NCI-H1694 treated with DMSO at 0.1 percent for 48 hours (cell line): ENCODE data around the gene SHD.
"Not testable (repeated sequence)": the region's sequence is repeated elsewhere in the genome, so short reads cannot be mapped to it uniquely, and the experiment has no call there.

Experiments used
- DNase-seq: peaks from one replicate; lab custom pipeline; 2025; lab: John Stamatoyannopoulos, UW

Gene SHD

DNA sequence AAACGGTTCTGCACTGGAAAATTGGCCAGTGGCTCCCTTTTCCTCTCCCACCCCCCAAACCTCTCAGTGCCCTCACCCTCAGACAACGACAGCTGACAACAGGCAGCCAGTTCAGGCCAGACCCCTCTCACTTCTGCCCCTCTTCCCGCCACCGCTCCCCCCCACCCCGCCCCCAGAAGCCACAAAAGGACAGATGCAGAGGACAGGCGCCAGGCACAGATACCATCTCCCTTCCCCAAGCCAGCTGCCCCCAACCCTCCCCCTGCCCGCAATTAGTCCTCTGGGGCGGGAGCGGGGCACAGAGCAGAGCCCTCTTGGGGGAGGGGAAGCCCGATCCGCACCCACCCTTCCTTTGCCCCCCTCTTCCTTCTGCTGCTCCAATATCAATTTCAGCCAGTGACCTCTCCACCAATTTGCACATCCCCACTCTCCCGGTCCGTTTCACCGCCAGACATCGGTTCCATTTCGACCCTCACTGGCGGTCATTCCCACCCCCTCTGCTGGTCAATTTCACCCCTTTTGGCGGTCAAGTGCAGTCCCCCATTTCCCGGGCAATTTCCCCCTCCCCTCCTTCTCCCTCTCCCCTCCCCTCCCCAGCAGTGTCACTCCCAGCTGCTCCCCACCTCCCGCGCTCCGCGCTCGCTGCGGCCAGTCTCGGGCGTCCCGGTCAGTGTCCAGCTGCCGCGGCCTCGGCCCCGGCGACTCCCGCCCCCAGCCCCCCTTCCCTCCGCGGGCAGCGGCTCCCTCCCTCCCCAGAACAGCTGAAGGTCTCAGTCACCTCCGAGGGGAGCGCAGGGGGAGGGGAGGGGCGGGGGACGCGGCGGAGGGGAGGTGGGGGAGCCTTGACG is at the start of gene SHD:
TSS of gene SHD (plus strand) at position 848 of the 848 bp plus-strand sequence. CDS start 798 bp downstream, outside the sequence.
- peak; percentile 44 for DNase-seq

DNA sequence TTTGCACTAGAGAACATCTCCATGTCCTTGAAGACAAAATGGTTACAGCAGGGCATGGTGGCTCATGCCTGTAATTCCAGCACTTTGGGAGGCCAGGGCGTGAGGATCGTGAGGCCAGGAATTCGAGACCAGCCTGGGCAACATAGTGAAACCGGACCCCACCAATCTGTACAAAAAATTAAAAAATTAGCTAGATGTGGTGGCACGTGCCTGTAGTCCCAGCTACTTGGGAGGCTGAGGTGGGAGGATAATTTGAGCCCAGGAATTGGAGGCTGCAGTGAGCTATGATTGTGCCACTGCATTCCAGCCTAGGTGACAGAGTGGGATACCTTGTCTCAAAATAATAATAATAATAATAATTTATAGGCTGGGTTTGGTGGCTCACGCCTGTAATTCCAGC is 48.8 kb upstream of the SHD start:
- not testable (repeated sequence) for DNase-seq

- not testable (repeated sequence) for DNase-seq
These were observed 47.5 kb upstream of the SHD start for GRCh38 chr19:4231521-4231920.

DNA sequence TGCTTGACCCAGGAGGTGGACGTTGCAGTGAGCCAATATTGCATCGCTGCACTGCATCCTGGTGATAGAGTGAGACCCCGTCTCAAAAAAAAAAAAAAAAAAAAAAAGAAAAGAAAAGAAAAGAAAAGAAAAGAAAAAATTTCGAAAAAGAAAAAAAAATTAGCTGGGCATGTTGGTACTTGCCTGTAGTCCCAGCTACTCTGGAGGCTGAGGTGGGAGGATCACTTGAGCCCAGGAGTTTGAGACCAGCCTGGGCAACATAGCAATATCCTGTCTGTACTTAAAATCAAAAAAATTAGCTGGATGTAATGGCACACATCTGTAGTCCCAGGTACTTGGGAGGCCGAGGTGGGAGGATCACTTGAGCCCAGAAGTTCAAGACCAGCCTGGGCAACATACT is 46.9 kb upstream of the SHD start:
- not testable (repeated sequence) for DNase-seq

DNA sequence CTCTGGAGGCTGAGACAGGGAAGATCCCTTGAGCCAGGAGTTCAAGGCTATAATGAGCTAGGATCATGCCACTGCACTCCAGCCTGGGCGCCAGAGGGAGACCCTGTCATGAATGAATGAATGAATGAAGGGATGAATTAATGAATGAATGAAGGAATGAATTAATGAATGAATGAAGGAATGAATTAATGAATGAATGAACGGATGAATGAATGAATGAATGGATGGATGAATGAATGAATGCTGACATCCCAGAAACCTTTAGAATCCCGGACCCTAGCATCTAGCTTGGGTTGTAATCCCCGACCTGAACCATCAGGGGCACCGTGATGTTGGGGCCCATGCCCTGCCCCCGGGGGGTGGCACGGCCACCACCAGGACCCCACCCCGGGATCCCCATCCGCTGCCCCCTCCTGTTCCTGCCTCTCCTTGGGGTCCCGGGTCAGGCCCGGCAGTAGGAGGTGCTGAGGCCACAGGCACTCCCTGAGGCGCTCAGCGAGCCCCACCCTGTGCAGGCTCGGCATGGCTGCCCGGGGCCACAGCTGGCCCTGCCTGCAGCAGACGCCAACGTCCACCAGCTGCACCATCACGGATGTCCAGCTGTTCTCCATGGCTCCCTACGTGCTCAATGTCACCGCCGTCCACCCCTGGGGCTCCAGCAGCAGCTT is 46.3 kb upstream of the SHD start:
- no peak for DNase-seq

- DNase-seq = no peak
These were observed 45.7 kb upstream of the SHD start for GRCh38 chr19:4233282-4233853.

- no peak for DNase-seq
These were observed 44.8 kb upstream of the SHD start for GRCh38 chr19:4234142-4234861.

- no peak for DNase-seq
These were observed 44.2 kb upstream of the SHD start for GRCh38 chr19:4234862-4235201.

GRCh38 chr19:4237510-4237909 is 41.6 kb upstream of the SHD start:
- DNase-seq = not testable (repeated sequence)

DNA sequence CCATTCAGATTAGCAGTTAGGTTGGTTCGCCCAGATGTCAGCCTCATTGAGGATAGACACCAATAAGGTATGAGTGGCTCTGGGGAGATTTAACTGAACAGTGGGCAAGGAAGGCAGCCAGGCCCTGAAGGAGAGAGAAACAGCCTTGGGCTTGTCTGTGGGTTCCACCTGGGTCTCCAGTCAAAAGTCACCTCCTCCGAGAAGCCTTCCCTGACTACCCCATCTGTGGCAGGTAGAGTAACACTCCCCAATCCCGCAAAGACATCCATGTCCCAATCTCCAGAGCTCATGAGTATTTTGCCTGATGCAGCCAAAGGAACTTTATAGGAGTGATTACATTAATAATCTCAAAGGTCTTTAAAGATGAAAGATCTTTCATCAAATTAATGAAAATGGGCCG is 40.2 kb upstream of the SHD start:
- DNase-seq = no peak

DNA sequence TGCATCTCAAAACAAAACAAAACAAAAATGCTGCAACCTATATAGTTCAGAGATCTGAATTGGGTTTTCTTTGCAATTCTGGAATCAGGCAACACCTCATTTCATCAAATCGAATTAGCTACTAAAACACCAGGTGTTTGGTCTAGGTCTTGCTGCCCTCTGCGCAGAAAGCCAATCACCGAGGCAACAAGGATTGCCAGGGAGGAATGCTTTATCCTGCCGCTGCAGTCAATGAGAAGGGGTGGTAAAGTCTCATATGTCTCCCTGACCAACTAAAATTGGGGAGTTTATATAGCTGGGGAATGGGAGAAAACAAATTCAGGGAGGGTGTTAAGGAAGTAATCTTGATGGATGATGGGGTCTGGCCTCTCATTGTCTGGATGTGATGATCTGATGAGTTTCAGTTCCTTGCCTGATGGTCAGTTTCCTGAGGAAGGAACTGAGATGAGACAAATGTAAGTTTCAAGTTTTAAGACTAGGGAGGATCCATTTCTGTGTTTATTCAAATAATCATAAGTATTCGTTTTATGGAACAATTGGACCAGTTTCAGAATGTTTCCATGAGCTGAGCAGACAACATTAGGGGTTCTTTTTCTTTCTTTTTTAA is 37.1 kb upstream of the SHD start:
- DNase-seq = no peak

- not testable (repeated sequence) for DNase-seq
These were observed 33.1 kb upstream of the SHD start for GRCh38 chr19:4245938-4246337.

DNA sequence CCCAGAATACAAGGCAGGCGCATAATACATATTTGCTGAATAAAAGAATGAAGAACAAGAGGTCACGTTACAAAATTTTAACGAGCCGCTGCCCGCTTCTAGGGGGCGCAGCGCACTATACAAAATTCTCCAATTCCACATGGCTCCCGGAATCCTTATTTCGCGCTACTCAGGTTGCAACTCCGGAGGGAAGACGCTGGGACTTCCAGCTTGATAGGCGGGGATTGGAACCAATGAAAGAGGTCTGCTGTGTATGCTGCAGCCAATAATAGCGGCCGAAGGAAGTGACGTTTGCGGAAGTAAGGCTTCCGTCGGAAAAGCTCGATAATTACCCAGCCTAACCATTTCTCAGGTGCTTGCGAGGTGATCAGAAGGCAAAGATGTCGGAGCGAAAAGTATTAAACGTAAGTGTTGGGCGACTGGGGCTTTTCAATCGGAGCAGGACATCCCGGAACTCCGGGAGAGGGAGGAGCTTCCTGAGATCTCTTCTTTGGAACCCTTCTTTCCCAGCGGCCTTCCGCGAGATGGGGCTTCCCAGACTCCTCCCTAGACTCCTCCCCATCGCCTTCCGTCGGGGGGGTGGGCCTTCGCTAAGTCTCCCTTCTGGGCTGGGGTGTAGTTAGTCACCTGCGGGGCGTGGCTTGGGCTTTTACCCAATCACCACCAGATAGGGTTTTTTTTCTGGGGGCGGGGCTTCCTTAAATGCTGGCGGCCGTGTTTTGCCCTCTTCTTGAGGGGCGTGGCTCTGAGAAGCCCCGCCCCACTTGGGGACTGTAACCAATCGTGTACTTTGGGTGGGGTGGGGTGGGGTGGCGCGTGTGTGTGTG is 32.1 kb upstream of the SHD start, which contains the start of gene YJU2:
TSS of gene YJU2 (plus strand) at position 314 of the 827 bp plus-strand sequence. CDS start at position 381, 67 bp downstream.
- peak; percentile 97 for DNase-seq

- no peak for DNase-seq
These were observed 22.5 kb upstream of the SHD start for GRCh38 chr19:4256563-4256962.

DNA sequence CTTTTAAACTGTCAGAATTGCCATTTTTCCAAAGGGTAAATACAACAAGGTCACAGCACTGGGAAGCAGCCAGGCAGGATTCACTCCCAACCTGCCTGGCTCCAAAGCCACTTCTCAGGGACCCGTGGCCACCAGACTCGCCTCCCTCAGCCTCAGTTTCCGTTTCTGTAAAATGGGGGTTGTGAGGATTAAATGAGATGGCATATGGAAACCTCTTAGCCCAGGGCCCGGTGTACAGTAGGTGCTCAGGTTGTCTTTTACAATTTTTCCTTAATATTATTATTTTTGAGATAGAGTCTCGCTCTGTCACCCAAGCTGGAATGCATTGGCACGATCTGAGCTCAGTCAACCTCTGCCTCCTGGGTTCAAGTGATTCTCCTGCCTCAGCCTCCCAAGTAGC is 22.0 kb upstream of the SHD start:
- no peak for DNase-seq

DNA sequence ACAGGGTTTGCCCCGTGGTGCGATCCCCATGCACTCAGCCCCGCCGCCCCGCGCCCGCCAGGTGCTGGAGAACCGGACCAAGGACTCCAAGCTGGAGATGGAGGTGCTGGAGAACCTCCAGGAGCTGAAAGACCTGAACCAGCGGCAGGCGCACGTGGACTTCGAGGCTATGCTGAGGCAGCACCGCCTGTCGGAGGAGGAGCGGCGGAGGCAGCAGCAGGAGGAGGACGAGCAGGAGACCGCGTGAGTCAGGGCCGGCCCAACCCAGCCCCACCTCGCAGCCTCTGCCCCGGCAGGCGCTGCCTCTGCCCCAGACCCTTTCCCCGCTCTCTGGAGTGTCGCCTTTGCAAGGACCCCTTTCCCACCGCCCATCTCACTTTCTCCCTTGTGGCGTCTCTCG is 20.9 kb upstream of the SHD start:
- DNase-seq = no peak

DNA sequence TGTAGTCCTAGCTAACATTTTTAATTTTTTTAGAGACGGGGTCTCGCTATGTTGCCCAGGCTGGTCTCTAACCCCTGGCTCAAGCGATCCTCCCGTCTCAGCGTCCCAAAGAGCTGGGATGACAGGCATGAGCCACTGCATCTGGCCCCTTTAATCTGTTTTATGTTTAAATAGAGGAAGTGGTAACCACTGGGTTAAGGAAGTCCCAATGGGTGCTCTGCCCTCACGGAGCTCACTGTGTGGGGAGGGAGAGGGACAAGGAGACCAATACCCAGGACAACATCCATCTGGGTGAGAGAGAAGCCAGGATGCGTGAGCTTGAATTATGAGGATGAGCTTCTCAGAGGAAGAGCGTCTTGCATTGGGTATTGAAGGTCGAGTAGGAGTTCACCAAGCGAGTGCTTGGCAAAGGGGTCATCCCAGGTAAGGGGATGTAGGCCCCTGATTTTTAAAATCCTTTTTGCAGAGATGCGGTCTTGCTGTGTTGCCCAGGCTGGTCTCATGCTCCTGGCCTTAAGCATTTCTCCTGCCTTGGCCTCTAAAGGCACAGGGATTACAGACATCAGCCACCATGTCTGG is 18.4 kb upstream of the SHD start:
- DNase-seq = no peak

- DNase-seq = no peak
These were observed 14.3 kb upstream of the SHD start for GRCh38 chr19:4264812-4265211.

DNA sequence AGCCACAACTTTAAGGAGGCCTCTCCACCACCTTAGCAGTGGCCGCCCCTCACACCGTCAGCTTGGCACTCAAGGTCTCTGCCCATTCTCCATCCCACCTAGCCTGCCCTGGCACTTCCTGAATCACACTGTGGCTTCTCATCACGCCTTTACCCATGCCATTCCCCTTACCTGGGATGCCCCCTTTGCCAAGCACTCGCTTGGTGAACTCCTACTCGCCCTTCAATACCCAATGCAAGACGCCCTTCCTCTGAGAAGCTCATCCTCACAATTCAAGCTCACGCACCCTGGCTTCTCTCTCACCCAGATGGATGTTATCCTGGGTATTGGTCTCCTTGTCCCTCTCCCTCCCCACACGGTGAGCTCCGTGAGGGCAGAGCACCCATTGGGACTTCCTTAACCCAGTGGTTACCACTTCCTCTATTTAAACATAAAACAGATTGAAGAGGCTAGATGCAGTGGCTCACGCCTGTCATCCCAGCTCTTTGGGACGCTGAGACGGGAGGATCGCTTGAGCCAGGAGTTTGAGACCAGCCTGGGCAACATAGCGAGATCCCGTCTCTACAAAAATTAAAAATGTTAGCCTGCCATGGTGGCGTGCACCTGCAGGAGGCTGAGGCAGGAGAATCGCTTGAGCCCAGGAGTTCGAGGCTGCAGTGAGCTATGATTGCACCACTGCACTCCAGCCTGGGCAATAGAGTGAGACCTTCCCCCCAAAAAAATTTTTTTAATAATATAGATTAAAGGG is 12.6 kb upstream of the SHD start:
- DNase-seq = no peak
